Neural progenitor cell (in vitro differentiated cells): ENCODE data around the gene PCDH1.

Experiments
- EZH2 ChIP-seq: fragments of 200-600 bp; sonication (generic); IDR thresholded peaks from 2 replicates; pipeline ENCODE4 v1.6.1; 2017; ENCODE audit warnings: antibody characterized with exemption, mild to moderate bottlenecking, moderate library complexity
- EZH2phosphoT487 ChIP-seq: fragments of 200-600 bp; sonication (generic); IDR thresholded peaks from 2 replicates; pipeline ENCODE4 v1.6.1; 2017; ENCODE audit warnings: antibody characterized with exemption
- TF ChIP-seq, protein P1 (sequence below): fragments of 200-600 bp; sonication (generic); IDR thresholded peaks from 2 replicates; pipeline ENCODE4 v1.5.1; 2017; ENCODE audit warnings: antibody characterized with exemption, mild to moderate bottlenecking

DNA sequence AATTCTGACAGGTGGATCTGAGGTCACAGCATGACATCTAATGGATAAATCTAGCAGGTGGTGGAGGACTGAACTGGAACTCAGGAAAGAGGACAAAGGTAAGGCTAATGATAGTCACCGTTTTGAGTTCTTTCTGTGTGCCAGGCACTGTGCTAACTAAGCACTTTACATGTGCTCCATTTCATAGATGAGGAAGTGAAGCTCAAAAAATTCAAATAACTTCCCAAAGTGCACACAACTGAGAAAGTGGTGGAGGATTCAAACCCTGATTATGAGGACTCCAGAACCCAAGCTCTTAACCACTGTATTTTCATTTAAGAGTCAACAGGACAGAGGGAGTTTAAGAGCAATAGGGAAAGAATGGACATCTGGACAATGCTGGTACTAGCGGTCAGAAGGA lies 38.3 kb upstream of the PCDH1 start:
- TF ChIP-seq, protein P1, sequence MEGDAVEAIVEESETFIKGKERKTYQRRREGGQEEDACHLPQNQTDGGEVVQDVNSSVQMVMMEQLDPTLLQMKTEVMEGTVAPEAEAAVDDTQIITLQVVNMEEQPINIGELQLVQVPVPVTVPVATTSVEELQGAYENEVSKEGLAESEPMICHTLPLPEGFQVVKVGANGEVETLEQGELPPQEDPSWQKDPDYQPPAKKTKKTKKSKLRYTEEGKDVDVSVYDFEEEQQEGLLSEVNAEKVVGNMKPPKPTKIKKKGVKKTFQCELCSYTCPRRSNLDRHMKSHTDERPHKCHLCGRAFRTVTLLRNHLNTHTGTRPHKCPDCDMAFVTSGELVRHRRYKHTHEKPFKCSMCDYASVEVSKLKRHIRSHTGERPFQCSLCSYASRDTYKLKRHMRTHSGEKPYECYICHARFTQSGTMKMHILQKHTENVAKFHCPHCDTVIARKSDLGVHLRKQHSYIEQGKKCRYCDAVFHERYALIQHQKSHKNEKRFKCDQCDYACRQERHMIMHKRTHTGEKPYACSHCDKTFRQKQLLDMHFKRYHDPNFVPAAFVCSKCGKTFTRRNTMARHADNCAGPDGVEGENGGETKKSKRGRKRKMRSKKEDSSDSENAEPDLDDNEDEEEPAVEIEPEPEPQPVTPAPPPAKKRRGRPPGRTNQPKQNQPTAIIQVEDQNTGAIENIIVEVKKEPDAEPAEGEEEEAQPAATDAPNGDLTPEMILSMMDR: no peak
- no peak for TF ChIP-seq EZH2
- no peak for TF ChIP-seq EZH2phosphoT487
